HG02870 (cell line): ENCODE measurements around the gene ZNF581.

ENCODE experiments used
- ATAC-seq: cut with Tn5 transposase; IDR thresholded peaks from one replicate; pipeline ENCODE4 v1.9.1; 2021; ENCODE audit warnings: mild to moderate bottlenecking, moderate library complexity; ENCODE audit not compliant: unreplicated experiment

ZNF581 gene, protein sequence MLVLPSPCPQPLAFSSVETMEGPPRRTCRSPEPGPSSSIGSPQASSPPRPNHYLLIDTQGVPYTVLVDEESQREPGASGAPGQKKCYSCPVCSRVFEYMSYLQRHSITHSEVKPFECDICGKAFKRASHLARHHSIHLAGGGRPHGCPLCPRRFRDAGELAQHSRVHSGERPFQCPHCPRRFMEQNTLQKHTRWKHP

GRCh38 chr19:55643003-55643886 lies at the start of gene ZNF581:
Gene ZNF581, plus strand, starts transcription at chr19:55643649. Its CDS starts 923 bp downstream, at chr19:55644572.
- ATAC-seq = no peak

- no peak for ATAC-seq
These were observed 48.4 kb upstream of the ZNF581 start for GRCh38 chr19:55594996-55595545.

DNA sequence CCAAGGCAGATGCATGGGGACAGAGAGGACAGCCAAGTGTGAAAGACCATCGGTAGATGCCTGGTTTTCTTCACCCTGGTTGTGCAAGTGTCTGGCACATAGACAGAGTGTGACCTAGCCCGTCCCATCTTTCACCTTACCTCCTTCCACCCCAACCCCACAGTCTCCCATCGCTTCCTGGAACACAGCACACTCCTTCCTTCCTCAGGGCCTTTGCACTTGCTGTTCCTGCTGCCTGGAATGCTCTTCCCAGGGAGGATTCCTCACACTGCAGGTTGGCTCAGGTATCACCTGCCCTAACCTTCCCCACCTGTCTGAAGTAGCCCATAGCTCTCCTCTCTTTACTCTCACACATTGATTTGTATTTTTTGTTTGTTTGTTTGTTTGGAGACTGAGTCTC lies 47.1 kb upstream of the ZNF581 start:
- ATAC-seq = no peak

- ATAC-seq = no peak
These were observed 45.9 kb upstream of the ZNF581 start for GRCh38 chr19:55597501-55597921.

- no peak for ATAC-seq
These were observed 45.4 kb upstream of the ZNF581 start for GRCh38 chr19:55598034-55598433.

GRCh38 chr19:55598719-55599467 lies 44.6 kb upstream of the ZNF581 start:
- peak; percentile 49 for ATAC-seq

GRCh38 chr19:55599468-55599841 lies 44.0 kb upstream of the ZNF581 start, which contains the start of gene FIZ1:
Gene FIZ1, minus strand, starts transcription at chr19:55599517. Its CDS starts 1,652 bp downstream, at chr19:55597865.
- peak; percentile 52 for ATAC-seq

DNA sequence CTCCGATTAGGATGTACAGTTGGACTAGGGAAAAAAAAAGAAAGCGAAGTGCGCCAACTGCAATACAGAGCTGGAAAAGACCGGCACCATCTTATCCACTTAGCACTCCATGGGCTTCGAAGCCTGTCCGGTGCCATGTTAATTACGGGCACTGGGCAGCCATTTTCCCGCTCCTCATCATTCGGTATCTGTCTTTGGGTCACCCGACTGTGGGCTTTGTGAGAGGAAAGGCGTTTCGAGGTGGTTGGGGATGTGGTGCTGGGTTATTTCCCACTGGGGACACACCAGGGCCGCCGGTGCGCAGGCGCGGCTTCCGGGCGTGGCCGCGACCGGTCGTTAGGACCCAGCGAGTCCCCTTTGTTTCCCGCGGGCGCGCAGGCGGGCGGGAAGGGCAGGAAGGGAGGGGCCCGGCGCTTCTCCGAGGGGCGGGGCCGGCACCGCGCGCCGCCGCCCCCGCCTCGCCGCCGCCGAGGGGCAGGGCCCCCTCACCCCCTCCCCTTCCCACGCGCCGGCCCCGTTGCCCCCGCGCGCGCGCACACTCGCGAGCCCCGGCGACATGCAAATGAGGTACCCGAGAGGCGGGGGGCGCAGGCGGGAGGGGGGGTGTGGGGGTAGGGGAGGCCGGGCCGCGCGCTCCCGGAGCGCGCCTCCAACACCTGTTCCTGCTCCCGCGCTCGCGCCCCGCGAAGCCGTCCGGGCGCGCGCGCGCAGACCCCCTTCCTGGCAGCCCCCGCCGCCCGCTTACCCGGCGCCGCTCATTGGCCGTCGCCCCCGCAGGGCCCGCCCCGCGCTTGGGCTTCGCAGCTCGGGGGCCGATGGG lies 43.4 kb upstream of the ZNF581 start, which contains the start of gene ZNF524:
Gene ZNF524, plus strand, starts transcription at position 447 of the 820 bp plus-strand sequence. CDS start 1,825 bp downstream, outside the sequence.
- ATAC-seq = peak; percentile 32

DNA sequence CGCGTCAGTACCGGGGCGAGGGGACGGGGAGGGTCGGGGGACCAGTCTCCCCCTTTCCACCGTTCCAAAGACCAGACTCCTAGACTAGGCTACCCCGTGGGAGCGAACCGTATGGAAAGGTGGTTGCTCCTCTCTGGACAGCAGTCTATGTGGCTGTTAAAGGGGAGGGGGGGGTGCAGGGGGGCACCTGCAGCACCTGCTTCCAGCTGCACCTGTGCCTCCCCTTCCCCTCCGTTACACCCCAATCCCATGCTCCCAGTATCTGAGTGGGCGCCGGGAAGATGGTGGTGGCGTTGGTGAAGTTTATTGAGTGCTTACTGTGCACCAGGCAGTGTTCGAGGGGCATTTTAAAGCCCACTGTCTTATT lies 42.8 kb upstream of the ZNF581 start:
- ATAC-seq = no peak

DNA sequence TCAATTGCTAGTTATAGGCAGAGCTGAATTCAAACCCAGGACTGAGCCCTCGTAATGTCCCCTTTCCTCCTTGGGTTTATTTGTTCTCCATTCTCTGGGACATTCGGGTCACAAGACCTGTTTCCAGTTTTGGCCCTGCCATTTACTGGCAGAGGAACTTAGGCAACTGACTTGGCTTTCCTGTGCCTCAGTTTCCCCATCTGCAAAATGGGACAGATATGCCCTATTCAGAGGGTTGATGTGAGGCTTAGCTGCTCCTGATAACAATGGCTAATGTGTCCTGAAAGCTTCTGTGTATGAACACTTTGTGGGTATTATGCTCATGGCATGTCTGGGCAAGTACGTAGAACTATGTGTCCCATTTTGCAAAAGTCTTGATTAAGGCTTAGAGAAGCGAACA lies 42.4 kb upstream of the ZNF581 start:
- ATAC-seq = no peak

DNA sequence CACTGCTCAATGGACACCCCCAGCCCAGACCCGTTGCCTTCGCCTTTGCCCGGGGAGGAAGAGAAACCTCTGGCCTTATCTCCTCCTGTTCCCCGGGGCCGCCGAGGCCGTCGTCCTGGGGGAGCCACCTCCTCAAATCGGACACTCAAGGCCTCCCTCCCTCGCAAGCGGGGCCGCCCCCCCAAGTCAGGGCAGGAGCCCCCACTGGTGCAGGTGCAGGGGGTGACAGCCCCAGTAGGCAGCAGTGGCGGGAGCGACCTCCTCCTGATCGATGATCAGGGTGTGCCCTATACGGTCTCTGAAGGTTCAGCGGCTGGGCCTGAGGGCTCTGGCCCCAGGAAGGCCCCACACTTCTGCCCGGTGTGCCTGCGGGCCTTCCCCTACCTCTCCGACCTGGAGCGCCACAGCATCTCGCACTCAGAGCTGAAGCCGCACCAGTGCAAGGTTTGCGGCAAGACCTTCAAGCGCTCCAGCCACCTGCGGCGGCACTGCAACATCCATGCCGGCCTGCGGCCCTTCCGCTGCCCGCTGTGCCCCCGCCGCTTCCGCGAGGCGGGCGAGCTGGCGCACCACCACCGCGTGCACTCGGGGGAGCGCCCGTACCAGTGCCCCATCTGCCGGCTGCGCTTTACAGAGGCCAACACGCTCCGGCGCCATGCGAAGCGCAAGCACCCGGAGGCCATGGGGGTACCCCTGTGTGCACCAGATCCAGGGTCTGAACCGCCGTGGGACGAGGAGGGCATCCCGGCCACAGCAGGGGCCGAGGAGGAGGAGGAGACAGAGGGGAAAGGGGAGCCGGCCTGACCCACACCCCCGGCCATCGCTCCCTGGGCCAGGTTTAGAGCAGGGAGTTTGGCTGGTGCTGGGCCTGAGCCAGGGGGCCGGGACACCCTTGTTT lies 41.1 kb upstream of the ZNF581 start:
- no peak for ATAC-seq

DNA sequence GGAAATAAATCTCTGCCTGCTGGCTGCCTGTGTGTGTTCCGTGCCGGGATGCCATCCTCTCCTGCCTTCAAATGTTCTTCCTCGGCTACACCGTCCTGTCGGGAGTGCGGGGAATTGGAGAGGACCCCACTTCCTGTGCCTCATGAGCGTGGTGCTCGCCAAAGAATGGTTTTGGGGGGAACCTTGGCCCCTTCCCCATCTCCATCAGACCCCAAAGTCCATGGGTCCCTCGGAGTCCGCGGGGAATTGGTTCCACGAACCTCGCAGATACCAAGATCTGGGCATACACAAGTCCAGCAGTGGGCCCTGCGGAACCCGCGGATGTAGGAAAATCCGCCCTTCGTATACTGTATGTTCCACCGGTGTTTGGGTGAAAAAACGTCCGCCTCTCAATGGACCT lies 40.3 kb upstream of the ZNF581 start:
- ATAC-seq = no peak

GRCh38 chr19:55603581-55604292 lies 39.7 kb upstream of the ZNF581 start:
- ATAC-seq = no peak

- ATAC-seq = peak; percentile 75
These were observed 38.2 kb upstream of the ZNF581 start for GRCh38 chr19:55605207-55605636.

DNA sequence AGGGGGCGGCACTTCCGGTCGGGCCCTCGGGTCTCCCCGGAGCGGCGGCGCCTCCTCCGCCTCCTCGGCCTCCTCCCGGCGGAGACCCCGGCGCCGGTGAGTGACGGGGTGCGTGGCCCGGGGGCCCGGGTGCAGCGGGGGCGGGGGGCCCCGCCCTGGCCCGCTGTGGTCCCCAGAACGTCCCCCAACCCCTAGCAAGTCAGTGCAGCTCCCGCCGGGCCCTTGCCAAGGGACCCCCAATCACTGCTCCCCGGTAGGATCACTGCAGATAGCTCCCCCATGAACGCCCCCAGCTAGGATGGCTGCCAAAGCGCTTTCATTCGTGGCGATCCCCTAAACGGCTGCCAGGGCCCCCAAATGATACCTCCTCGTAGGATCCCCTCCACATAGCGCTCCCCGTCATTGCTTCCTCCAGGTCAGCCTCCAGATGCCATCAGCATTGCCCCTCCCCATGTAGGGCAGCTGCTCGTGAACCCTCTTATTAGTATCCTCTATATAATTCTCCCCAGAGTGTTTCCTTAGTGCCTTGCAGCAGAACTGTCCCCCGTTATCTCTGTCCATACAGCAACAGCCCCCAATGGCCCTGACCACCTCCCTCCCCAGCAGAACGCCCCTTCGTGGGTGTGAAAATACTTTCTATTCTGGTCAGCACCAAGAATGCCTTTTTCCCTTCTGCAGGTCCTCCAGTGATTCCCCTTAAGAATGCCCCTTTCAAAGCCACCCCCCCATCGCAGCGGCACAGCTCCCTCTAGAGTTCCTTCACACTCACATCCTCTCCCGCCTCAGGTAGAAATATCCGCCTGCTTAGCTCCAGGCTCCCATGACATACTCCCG lies 37.6 kb upstream of the ZNF581 start, which contains the start of gene ZNF865:
Gene ZNF865, plus strand, starts transcription at position 11 of the 834 bp plus-strand sequence. CDS start 7,972 bp downstream, outside the sequence.
- ATAC-seq = no peak

GRCh38 chr19:55606471-55606787 lies 37.0 kb upstream of the ZNF581 start:
- no peak for ATAC-seq

DNA sequence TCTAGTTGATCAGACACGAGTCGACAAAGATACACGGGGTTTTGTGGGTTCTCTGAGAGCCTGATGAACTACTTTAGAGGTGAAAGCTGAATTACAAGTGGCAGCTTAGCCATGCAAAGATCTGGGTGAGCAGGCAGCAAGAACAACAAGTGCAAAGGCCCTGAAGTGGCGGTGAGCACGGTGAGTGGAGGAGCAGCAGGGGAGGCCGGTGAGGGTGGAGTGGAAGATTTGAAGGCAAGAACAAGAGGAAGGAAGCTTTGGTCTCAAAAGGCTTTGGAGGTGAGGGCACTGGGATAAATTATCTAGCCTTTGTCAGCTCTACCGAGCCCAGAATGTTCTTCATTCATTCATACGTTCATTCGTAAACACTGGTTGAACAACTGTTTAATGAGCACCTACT lies 36.6 kb upstream of the ZNF581 start:
- ATAC-seq = no peak

GRCh38 chr19:55609326-55609725 lies 34.1 kb upstream of the ZNF581 start:
- no peak for ATAC-seq
